Endodermal cell (in vitro differentiated cells): ENCODE measurements around the gene BPI. TPM values are rescaled to one million over a fixed set of nuclear protein-coding genes. Genes with fewer than 3 reads are reported as not detected.

ENCODE experiments used
- DNase-seq: peaks from one replicate; pipeline ENCODE4 v3.0.0-alpha.2; 2017
- H3K27ac ChIP-seq: 2 replicates; pipeline ENCODE4 v1.5.1; 2013; ENCODE audit warnings: mild to moderate bottlenecking, low read depth, low read length, moderate library complexity
- H3K27me3 ChIP-seq: 2 replicates; pipeline ENCODE4 v1.6.1; 2013; ENCODE audit warnings: mild to moderate bottlenecking, low read length, moderate library complexity; ENCODE audit not compliant: insufficient read depth, control insufficient read depth, poor library complexity, severe bottlenecking
- H3K36me3 ChIP-seq: 2 replicates; pipeline ENCODE4 v1.7.0; 2013; ENCODE audit warnings: mild to moderate bottlenecking, low read length, moderate library complexity; ENCODE audit not compliant: control insufficient read depth, insufficient read depth
- H3K4me1 ChIP-seq: one replicate; pipeline ENCODE4 v1.7.0; 2013; ENCODE audit warnings: low read length; ENCODE audit not compliant: control insufficient read depth, insufficient read depth
- H3K4me3 ChIP-seq: 2 replicates; pipeline ENCODE4 v1.5.1; 2013; ENCODE audit warnings: mild to moderate bottlenecking, low read length, moderate library complexity
- H3K9ac ChIP-seq: 2 replicates; pipeline ENCODE4 v1.6.1; 2013; ENCODE audit warnings: mild to moderate bottlenecking, low read length, moderate library complexity; ENCODE audit not compliant: poor library complexity, severe bottlenecking; ENCODE audit errors: extremely low read depth
- H3K9me3 ChIP-seq: 2 replicates; pipeline ENCODE4 v1.6.1; 2013; ENCODE audit warnings: mild to moderate bottlenecking, low read length, moderate library complexity; ENCODE audit not compliant: control insufficient read depth
- H3K27ac Mint-ChIP-seq: 2 replicates; pipeline ENCODE4 v1.8.0; 2020; ENCODE audit warnings: mixed read lengths
- H3K27me3 Mint-ChIP-seq: 2 replicates; pipeline ENCODE4 v1.8.0; 2021; ENCODE audit warnings: mild to moderate bottlenecking, mixed read lengths; ENCODE audit not compliant: insufficient read depth
- H3K36me3 Mint-ChIP-seq: 2 replicates; pipeline ENCODE4 v1.8.0; 2020; ENCODE audit warnings: low read depth, mixed read lengths
- H3K4me1 Mint-ChIP-seq: 2 replicates; pipeline ENCODE4 v1.8.0; 2020; ENCODE audit warnings: mixed read lengths
- H3K4me3 Mint-ChIP-seq: 2 replicates; pipeline ENCODE4 v1.8.0; 2020; ENCODE audit warnings: mild to moderate bottlenecking, moderate library complexity, mixed read lengths
- H3K9me3 Mint-ChIP-seq: 2 replicates; pipeline ENCODE4 v1.8.0; 2020; ENCODE audit warnings: mild to moderate bottlenecking, mixed read lengths
- CTCF ChIP-seq: fragments of 200-600 bp; sonication (generic); conservative IDR thresholded peaks from 2 replicates; pipeline ENCODE4 v1.5.0; 2021; ENCODE audit warnings: antibody characterized with exemption, mild to moderate bottlenecking
- WGBS, 2 experiments: methylation state at CpG; one replicate each; pipeline versions ENCODE4 v1.1.5 to v1.1.7; 2013; ENCODE audit warnings: missing lambda C conversion rate in 2 of 2, mixed read lengths in 1 of 2; ENCODE audit not compliant: insufficient coverage in 1 of 2, insufficient read length in 1 of 2; 5-methylcytosine and 5-hydroxymethylcytosine counted together
- total RNA-seq, 2 donors: library from RNA; stranded (reverse); fragmentation: NEBNext Ultra II Directional in 1 of 2; extraction: Animal tissue kit (Norgen Biotek cat#: 25700) in 1 of 2; gene quantifications; 2 replicates in 1 of 2; 3 replicates in 1 of 2; pipeline ENCODE4 v1.2.1, GENCODE V29; 2021

The BPI gene
- total RNA-seq, 2 donors from 2014 or later: not detected

- no peaks in the 10 kb centered on the region for H3K9me3 Mint-ChIP-seq
- no peak overlapping the region for H3K4me3 Mint-ChIP-seq
- H3K4me3 ChIP-seq: no peak overlapping the region
- H3K27me3 Mint-ChIP-seq: peaks cover 10% of the 10 kb centered on the region
- H3K4me1 Mint-ChIP-seq: peaks cover 3% of the 10 kb centered on the region
- H3K36me3 Mint-ChIP-seq: no peaks in the 10 kb centered on the region
- no peak overlapping the region for H3K9ac ChIP-seq
- DNase-seq: no peak
- H3K27ac ChIP-seq: no peak overlapping the region
- no peaks in the 10 kb centered on the region for H3K9me3 ChIP-seq
- no peak for TF ChIP-seq CTCF
- peaks cover under 1% of the 10 kb centered on the region for H3K4me1 ChIP-seq
- H3K36me3 ChIP-seq: no peaks in the 10 kb centered on the region
- no peaks in the 10 kb centered on the region for H3K27me3 ChIP-seq
- no peak overlapping the region for H3K27ac Mint-ChIP-seq
Observed at GRCh38 chr20:38331245-38331644, 27.3 kb downstream of the BPI start.

- peaks cover 10% of the 10 kb centered on the region for H3K27me3 Mint-ChIP-seq
- no peak overlapping the region for H3K4me3 Mint-ChIP-seq
- no peaks in the 10 kb centered on the region for H3K27me3 ChIP-seq
- no peaks in the 10 kb centered on the region for H3K9me3 Mint-ChIP-seq
- H3K4me1 Mint-ChIP-seq: peaks cover 6% of the 10 kb centered on the region
- no peaks in the 10 kb centered on the region for H3K36me3 Mint-ChIP-seq
- 83 to 98% methylated on average over 5 to 8 of the region's 8 CpGs for WGBS, 2 experiments
- H3K36me3 ChIP-seq: no peaks in the 10 kb centered on the region
- H3K27ac ChIP-seq: no peak overlapping the region
- H3K27ac Mint-ChIP-seq: no peak overlapping the region
- no peak for TF ChIP-seq CTCF
- no peak for DNase-seq
- H3K4me3 ChIP-seq: no peak overlapping the region
- no peaks in the 10 kb centered on the region for H3K9me3 ChIP-seq
- no peak overlapping the region for H3K9ac ChIP-seq
- peaks cover 4% of the 10 kb centered on the region for H3K4me1 ChIP-seq
Observed at GRCh38 chr20:38331814-38332213, 27.9 kb downstream of the BPI start.

GRCh38 chr20:38334016-38334415 is 30.1 kb downstream of the BPI start:
- H3K27me3 ChIP-seq: no peaks in the 10 kb centered on the region
- peaks cover 4% of the 10 kb centered on the region for H3K4me1 ChIP-seq
- no peak overlapping the region for H3K27ac ChIP-seq
- H3K4me3 ChIP-seq: no peak overlapping the region
- peaks cover 11% of the 10 kb centered on the region for H3K9me3 Mint-ChIP-seq
- no peaks in the 10 kb centered on the region for H3K36me3 Mint-ChIP-seq
- no peaks in the 10 kb centered on the region for H3K36me3 ChIP-seq
- H3K9me3 ChIP-seq: peaks cover 7% of the 10 kb centered on the region
- peaks cover 10% of the 10 kb centered on the region for H3K4me1 Mint-ChIP-seq
- 84 to 95% methylated on average over 7 to 8 of the region's 8 CpGs for WGBS, 2 experiments
- peaks cover 10% of the 10 kb centered on the region for H3K27me3 Mint-ChIP-seq
- no peak overlapping the region for H3K9ac ChIP-seq
- H3K27ac Mint-ChIP-seq: no peak overlapping the region
- no peak overlapping the region for H3K4me3 Mint-ChIP-seq
- no peak for DNase-seq
- TF ChIP-seq CTCF: no peak
